Activated CD4-positive, alpha-beta T cell treated with anti-CD3 and anti-CD28 coated beads, Interleukin-2, Interleukin-6, amounts not matched to agents 100 ng/mL and 50 ng/mL, durations not matched to agents 16 hours and 8 hours (primary cell): Measurements from ENCODE around the gene AMOTL1.

Source experiments
- DNase-seq: peaks from one replicate; pipeline ENCODE4 v3.0.0-alpha.2; 2020

The AMOTL1 gene

GRCh38 chr11:94741022-94741679, 27.0 kb upstream of the AMOTL1 start:
- DNase-seq = peak; percentile 19

DNA sequence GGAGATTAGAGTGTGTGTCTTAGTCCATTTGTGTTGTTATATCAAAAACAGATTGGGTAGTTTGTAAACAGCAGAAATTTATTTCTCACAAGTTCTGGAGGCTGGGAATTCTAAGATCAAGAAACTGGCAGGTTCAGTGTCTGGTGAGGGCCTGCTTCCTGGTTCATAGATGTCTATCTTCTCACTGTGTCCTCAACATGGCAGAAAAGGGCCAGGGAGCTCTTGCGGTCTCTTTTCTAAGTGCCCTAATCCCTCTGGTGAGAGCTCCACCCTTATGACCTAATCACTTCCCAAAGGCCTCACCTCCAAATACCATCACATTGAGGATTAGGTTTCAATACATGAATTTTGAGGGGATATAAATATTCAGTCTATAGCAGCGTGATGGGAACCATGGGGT, 25.5 kb upstream of the AMOTL1 start:
- DNase-seq = no peak

GRCh38 chr11:94746721-94747120, 21.4 kb upstream of the AMOTL1 start:
- no peak for DNase-seq

- no peak for DNase-seq
These were observed 21.0 kb upstream of the AMOTL1 start for GRCh38 chr11:94747146-94747545.

- DNase-seq = no peak
These were observed 20.5 kb upstream of the AMOTL1 start for GRCh38 chr11:94747601-94748041.

- DNase-seq = no peak
These were observed 18.8 kb upstream of the AMOTL1 start for GRCh38 chr11:94749369-94749768.

DNA sequence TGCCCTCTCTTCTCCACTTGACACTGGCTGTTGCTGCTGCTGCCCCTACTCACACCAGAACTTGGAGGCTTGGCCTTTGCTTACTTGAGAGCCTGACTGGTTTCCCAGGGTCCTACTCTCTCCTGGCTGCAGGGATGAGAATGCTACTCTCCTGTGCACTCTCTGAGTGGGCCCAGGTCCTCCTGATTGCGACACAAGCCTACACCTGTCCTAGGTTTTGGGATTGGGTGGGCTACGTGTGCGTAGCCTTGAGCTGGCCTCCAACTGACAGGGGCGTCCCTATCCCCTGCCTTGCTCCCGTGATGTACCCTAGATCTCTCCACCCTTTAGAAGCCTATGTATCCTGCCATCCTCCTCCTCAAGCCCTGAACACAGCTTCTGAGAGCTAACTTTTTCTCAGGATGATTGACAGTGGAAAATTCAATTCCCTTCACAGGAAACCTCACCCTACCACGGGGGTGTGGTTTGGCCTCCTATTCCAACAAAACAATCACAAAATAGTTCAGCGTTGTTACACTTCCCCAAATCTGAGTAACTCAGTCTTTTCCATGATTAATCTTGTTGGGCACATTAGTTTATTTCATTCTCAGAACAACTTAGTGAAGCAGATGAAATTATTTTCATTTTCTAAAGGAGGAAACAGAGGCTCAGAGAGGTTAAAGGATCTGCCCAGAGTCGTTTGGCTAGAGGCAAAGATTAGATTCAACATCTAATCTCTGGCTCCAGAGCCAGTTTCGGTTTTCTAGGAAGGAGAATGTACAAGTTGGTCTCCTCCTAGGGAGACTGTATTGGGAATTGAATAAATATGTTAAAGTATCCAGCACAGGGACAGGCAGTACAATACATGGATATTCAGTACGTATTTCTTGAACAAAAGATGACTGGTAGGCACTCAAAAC, 17.6 kb upstream of the AMOTL1 start:
- no peak for DNase-seq

DNA sequence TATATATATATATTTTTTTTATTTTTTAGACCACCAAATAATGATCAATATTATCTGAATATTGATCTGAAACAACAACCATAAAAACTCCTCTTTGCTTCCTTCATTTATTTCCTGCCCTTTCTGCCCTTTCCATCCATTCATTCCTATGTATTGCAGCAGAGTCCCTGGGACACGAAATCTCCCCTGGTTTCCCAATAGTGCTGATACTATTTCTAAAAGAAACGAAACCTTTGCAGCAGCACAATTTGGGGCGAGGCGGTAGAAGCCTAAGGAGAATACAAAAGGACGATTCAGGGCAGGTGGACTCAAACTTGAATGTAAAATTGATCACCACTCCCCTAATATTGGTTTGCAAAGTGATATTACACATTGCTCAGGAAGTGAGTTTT, 16.9 kb upstream of the AMOTL1 start:
- DNase-seq = no peak

- no peak for DNase-seq
These were observed 16.4 kb upstream of the AMOTL1 start for GRCh38 chr11:94751786-94752185.

DNA sequence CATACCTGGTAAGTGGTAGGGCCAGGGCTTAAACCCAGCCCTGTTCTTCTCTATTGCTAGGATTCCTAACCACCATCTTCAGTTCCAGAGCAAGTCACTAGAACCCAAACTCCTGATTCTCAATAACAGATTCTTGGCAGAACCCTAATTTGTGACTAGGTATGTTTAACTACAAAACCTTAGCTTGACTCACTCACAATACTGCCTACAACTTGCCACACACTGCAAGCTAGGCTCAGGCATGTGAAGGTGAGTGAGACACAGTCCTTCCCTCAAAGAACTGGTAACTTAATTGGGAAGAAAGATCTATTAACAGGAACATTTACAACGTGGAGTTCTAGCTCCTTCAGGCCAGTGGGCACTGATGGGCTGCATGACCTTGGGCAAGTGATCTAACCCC, 14.5 kb upstream of the AMOTL1 start:
- no peak for DNase-seq

- no peak for DNase-seq
These were observed 13.8 kb upstream of the AMOTL1 start for GRCh38 chr11:94754335-94754734.

- no peak for DNase-seq
These were observed 13.3 kb upstream of the AMOTL1 start for GRCh38 chr11:94754819-94755218.

GRCh38 chr11:94755494-94755893, 12.7 kb upstream of the AMOTL1 start:
- no peak for DNase-seq

- no peak for DNase-seq
These were observed 11.0 kb upstream of the AMOTL1 start for GRCh38 chr11:94757037-94757735.

GRCh38 chr11:94758666-94759065, 9.5 kb upstream of the AMOTL1 start:
- no peak for DNase-seq

DNA sequence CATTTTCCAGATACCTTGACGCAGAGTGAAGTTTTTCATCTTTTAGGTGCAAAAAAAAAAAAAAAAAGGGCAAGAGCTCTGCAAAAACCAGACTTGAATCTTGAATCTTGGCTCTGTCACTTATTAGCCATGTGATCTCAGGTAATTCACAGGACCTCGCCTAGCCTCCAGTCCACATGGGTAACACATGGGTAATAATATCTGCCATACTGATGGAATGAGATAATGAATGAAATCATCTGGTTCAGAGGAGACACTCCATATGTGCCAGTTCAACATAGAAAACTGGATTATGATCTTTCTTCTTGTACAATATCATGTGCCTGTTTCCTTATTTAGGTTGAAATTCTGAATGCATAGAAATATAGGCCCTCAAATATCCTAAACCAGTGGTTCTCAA, 8.6 kb upstream of the AMOTL1 start:
- no peak for DNase-seq

DNA sequence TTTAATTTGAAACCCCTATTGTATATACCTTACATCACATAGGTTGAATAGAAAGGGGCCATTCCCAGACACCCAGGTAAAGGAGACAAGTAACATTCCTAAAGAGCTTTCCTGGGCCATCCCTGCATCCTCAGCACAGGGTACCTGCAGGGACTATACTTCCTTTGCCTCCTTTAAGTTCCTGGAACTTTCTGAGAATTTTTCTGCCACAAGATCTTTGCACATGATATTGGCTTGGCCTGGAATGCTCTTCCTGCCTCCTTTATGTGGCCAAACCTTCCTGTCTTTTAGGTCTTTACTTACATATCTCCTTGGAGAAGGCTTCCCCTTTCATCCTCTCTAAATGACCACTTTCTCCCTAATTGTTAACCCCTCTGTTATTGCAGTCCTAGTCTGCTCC, 7.9 kb upstream of the AMOTL1 start:
- DNase-seq = no peak

- DNase-seq = no peak
These were observed 5.9 kb upstream of the AMOTL1 start for GRCh38 chr11:94762208-94762607.

DNA sequence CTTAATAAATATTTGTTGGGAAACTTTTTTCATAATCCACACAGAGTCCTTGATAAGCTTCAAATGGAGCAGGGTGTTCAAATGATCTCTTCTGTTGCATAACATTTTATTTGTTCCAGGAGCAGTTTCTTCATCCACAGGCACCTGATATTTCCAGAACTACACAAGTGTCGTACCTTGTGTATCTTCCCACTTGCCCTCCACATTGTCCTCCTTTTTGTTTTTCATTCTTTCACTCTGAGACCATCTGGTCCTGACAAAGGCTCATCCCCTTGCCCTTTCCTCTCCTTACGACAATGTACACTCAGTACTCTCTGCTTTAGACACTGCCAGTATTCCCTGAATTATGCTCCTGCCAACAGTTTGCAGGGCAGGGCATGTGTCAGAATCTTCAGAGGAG, 5.2 kb upstream of the AMOTL1 start:
- DNase-seq = no peak

GRCh38 chr11:94766713-94767206, 1.4 kb upstream of the AMOTL1 start:
- no peak for DNase-seq

DNA sequence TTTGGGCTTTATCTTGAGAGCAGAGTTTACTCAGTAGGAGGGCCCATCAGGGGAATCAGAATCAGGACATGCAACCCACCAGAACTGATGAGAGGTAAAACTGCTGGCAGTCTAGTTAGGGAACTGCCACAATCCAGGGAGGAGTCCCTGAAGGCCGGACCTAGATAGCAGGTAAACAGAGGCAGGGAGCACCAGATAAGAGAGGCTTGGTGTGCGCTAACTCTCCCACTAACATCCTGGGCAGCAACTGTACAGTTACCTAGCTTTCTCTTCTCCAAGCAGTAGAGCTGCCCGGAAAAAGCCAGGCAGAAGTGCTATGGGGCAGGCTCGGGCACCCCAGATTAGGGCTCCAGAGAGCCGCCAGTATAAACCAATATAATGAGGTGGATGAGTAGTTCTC, 865 bp upstream of the AMOTL1 start:
- no peak for DNase-seq

DNA sequence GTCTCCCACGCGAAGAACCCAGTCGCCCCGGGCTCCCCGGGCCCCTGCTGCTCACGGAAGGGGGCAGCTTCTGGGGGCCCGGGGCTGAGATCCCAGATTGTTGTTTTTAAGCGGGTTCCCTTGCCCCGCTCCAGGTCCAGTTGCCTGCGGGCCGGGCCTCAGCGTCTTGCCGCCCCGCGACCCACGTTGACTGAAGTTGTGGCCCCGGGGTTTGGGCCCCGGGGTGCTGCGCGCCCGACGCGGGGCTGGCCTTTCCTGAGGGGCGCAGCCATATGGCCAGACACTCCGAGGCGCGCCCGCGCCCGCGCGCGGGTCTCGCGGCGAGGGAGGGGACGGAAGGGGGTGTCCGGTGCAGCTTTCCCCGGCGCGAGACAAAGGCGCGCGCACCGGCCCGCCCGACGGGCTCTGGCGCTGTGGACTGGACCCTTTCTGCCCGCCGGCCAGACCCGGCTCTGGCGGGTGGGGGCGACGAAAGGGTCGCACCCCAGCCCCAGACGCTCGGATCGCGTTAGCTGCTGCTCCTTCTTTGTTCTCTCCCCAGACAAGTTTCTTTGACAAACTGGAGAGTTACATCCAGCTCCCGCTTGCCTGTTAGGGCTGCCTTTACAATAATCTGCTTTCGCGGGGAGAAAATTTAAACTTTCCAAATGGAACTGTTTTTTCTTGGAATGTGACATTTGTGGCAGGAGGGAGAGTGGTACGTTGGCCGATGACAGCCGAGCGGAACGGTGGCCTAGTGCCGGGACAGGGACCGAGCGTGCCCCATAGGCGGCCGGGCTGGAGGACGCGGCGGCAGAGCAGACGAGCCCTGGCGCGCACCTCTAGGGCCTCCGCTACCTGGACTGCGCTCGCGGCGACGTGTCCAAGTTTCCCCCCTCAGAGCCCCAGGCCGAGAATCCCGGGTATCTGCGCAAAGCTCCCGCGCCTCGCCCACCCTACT, 716 bp downstream of the AMOTL1 start:
- no peak for DNase-seq
